Choroid plexus epithelial cell (primary cell): ENCODE data around the gene CCDC197.

ENCODE experiments used
- DNase-seq: peaks from one replicate; pipeline ENCODE4 v3.0.0-alpha.2; 2010; ENCODE audit warnings: low read depth
- H3K4me3 ChIP-seq: 2 replicates; pipeline ENCODE4 v1.5.1; 2011; ENCODE audit warnings: low read depth, mild to moderate bottlenecking, control low read depth, low read length, moderate library complexity
- TF ChIP-seq, protein P1 (sequence below): conservative IDR thresholded peaks from 2 replicates; pipeline ENCODE4 v1.5.1; 2011; ENCODE audit warnings: low read depth, mild to moderate bottlenecking, control low read depth, inconsistent platforms, low read length, moderate library complexity

CCDC197 gene

GRCh38 chr14:93953739-93954515 is 43.2 kb upstream of the CCDC197 start:
- no peak for DNase-seq
- no peak overlapping the region for H3K4me3 ChIP-seq
- TF ChIP-seq, protein P1, sequence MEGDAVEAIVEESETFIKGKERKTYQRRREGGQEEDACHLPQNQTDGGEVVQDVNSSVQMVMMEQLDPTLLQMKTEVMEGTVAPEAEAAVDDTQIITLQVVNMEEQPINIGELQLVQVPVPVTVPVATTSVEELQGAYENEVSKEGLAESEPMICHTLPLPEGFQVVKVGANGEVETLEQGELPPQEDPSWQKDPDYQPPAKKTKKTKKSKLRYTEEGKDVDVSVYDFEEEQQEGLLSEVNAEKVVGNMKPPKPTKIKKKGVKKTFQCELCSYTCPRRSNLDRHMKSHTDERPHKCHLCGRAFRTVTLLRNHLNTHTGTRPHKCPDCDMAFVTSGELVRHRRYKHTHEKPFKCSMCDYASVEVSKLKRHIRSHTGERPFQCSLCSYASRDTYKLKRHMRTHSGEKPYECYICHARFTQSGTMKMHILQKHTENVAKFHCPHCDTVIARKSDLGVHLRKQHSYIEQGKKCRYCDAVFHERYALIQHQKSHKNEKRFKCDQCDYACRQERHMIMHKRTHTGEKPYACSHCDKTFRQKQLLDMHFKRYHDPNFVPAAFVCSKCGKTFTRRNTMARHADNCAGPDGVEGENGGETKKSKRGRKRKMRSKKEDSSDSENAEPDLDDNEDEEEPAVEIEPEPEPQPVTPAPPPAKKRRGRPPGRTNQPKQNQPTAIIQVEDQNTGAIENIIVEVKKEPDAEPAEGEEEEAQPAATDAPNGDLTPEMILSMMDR = no peak

DNA sequence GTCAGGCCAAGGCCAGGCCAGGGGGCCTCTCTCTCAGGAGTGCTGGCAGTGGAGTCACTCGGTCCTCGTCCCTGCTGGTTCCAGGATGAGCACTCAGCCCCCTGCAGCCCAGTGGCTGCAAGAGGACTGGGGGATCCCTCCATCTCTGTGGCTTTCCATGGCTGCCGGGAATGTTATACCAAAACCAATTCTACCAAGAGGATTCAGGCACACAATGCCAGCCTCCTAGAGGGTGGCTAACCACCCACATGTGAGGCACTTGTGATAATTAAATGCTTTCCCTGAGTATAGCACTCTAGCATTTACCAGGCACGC is 42.6 kb upstream of the CCDC197 start:
- no peak overlapping the region for H3K4me3 ChIP-seq
- TF ChIP-seq, protein P1 = no peak
- no peak for DNase-seq

DNA sequence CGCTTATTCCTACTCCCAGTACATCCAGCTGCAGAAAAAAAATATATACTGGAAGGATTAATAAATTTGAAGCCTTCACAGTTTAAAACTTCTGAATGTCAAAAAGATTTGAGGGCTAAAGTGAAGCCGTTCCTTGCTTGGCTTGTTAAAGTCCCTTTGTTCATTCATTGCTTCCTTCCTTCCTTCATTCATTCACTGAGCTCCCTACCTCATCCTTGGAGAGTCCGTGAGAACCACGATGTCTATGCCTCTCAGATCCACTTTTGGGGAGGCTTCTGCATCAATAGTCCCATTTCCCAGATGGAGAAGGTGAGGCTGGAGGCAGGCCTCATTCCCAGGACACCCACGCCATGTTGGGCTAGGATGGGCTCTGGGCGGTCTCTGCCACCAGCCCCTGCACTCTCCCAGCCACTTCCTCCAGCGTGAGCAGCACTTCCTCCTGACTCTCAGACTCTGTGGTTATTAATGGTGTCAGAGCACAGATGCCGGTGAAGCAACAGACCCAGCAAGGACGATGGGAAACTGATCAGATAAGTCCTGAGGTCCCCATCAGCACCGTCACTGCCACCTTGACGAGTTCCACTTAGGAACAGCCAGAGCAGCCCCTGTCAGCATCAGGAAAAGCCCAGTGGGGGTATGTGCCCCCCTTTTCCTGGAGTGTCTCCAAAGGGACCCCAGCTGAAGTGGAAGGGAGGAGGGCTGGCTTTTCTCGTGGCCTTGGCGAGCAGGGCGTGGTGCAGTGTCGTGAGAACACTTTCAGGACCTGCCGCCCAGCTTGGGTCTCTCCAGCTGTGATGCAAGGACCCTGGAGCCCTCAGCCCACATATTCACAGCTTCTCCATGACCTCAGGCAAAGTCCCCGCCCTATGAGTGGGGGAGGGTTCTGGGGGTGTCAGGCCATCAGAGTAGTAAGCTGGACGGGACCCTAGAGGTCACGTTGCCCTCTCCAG is 41.9 kb upstream of the CCDC197 start:
- H3K4me3 ChIP-seq = no peak overlapping the region
- no peak for DNase-seq
- TF ChIP-seq, protein P1 = no peak

- TF ChIP-seq, protein P1 = no peak
- no peak for DNase-seq
- no peak overlapping the region for H3K4me3 ChIP-seq
These were observed 41.1 kb upstream of the CCDC197 start for GRCh38 chr14:93955850-93956481.

- TF ChIP-seq, protein P1 = no peak
- no peak for DNase-seq
- no peak overlapping the region for H3K4me3 ChIP-seq
These were observed 40.4 kb upstream of the CCDC197 start for GRCh38 chr14:93956514-93957332.

GRCh38 chr14:93957333-93957710 is 39.8 kb upstream of the CCDC197 start:
- TF ChIP-seq, protein P1 = no peak
- no peak for DNase-seq
- H3K4me3 ChIP-seq = no peak overlapping the region
